HEK293 (cell line): ENCODE measurements around the gene STAT5B.

Experiments used
- CTCF ChIA-PET: fragments of 350-600 bp; formaldehyde crosslinking; extraction: SDS; loops from one replicate; lab custom pipeline; 2021; ENCODE audit warnings: antibody characterized with exemption; lab: Yijun Ruan, JAX
- POLR2A ChIA-PET: fragments of 300-600 bp; formaldehyde crosslinking; extraction: SDS; loops from one replicate; lab custom pipeline; 2020; ENCODE audit warnings: antibody characterized with exemption, inconsistent platforms; lab: Yijun Ruan, JAX
- H3K27ac ChIP-seq: fragments of 200-500 bp; sonication (Bioruptor generic); 2 replicates; pipeline ENCODE4 v1.5.1; 2014; ENCODE audit warnings: low read depth, low read length, control low read depth, inconsistent platforms; ENCODE audit errors: extremely low read depth
- H3K36me3 ChIP-seq, 2 experiments: fragments of 200-500 bp in 1 of 2; sonication (Bioruptor generic) in 1 of 2; 1 replicate in 1 of 2; 2 replicates in 1 of 2; pipeline ENCODE4 v1.5.1; 2014 to 2017; ENCODE audit warnings: inconsistent platforms in 2 of 2, low read length in 2 of 2; ENCODE audit not compliant: control insufficient read depth in 2 of 2, insufficient read depth in 1 of 2
- H3K4me1 ChIP-seq: fragments of 200-500 bp; sonication (Bioruptor generic); 2 replicates; pipeline ENCODE4 v1.5.1; 2014; ENCODE audit warnings: mild to moderate bottlenecking, low read length, inconsistent platforms; ENCODE audit not compliant: control insufficient read depth, insufficient read depth
- H3K4me3 ChIP-seq: 2 replicates; pipeline ENCODE4 v1.5.1; 2011; ENCODE audit warnings: low read depth, mild to moderate bottlenecking, control low read depth, low read length, moderate library complexity
- H3K9me3 ChIP-seq: fragments of 200-500 bp; sonication (Bioruptor generic); 2 replicates; pipeline ENCODE4 v1.5.1; 2014; ENCODE audit warnings: low read depth, low read length, inconsistent platforms; ENCODE audit not compliant: control insufficient read depth, insufficient read depth
- KLF8 ChIP-seq: fragments of 450-650 bp; formaldehyde crosslinking; IDR thresholded peaks from 2 replicates; pipeline ENCODE4 v1.5.1; 2016; ENCODE audit warnings: missing biosample characterization, missing genetic modification characterization
- OSR2 ChIP-seq: fragments of 450-650 bp; formaldehyde crosslinking; IDR thresholded peaks from 2 replicates; pipeline ENCODE4 v1.5.1; 2016; ENCODE audit warnings: missing biosample characterization, missing genetic modification characterization
- SP2 ChIP-seq: fragments of 450-650 bp; formaldehyde crosslinking; IDR thresholded peaks from 2 replicates; pipeline ENCODE4 v1.5.1; 2016; ENCODE audit warnings: missing biosample characterization, missing genetic modification characterization
- ZBTB7A ChIP-seq: fragments of 450-650 bp; formaldehyde crosslinking; IDR thresholded peaks from 2 replicates; pipeline ENCODE4 v1.5.1; 2016; ENCODE audit warnings: low read depth, missing biosample characterization, missing genetic modification characterization
- ZNF2 ChIP-seq: fragments of 450-650 bp; formaldehyde crosslinking; IDR thresholded peaks from 2 replicates; pipeline ENCODE4 v1.5.1; 2016; ENCODE audit warnings: missing biosample characterization, missing genetic modification characterization
- ZNF404 ChIP-seq: fragments of 450-650 bp; formaldehyde crosslinking; IDR thresholded peaks from 2 replicates; pipeline ENCODE4 v1.5.1; 2017; ENCODE audit warnings: missing biosample characterization, missing genetic modification characterization
- ZNF658 ChIP-seq: fragments of 450-650 bp; formaldehyde crosslinking; IDR thresholded peaks from 2 replicates; pipeline ENCODE4; 2016; ENCODE audit warnings: missing biosample characterization, missing genetic modification characterization
- ZNF664 ChIP-seq: fragments of 450-650 bp; formaldehyde crosslinking; IDR thresholded peaks from 2 replicates; pipeline ENCODE4 v1.5.1; 2016; ENCODE audit warnings: missing biosample characterization, missing genetic modification characterization
- ZNF701 ChIP-seq: fragments of 450-650 bp; formaldehyde crosslinking; IDR thresholded peaks from 2 replicates; pipeline ENCODE4 v1.5.1; 2016; ENCODE audit warnings: missing biosample characterization, missing genetic modification characterization
- ZNF792 ChIP-seq: fragments of 450-650 bp; formaldehyde crosslinking; IDR thresholded peaks from 2 replicates; pipeline ENCODE4 v1.5.1; 2016; ENCODE audit warnings: missing biosample characterization, missing genetic modification characterization
- TF ChIP-seq, protein P1 (sequence below): fragments of 450-650 bp; formaldehyde crosslinking; IDR thresholded peaks from 2 replicates; pipeline ENCODE4 v1.5.1; 2016; ENCODE audit warnings: missing biosample characterization, missing genetic modification characterization
- TF ChIP-seq, protein P2 (sequence below): fragments of 450-650 bp; formaldehyde crosslinking; IDR thresholded peaks from 2 replicates; pipeline ENCODE4 v1.5.1; 2016; ENCODE audit warnings: missing biosample characterization, missing genetic modification characterization
- TF ChIP-seq, protein P3 (sequence below): fragments of 450-650 bp; formaldehyde crosslinking; IDR thresholded peaks from 2 replicates; pipeline ENCODE4 v1.5.1; 2016; ENCODE audit warnings: missing biosample characterization, missing genetic modification characterization, borderline replicate concordance

The STAT5B gene

DNA sequence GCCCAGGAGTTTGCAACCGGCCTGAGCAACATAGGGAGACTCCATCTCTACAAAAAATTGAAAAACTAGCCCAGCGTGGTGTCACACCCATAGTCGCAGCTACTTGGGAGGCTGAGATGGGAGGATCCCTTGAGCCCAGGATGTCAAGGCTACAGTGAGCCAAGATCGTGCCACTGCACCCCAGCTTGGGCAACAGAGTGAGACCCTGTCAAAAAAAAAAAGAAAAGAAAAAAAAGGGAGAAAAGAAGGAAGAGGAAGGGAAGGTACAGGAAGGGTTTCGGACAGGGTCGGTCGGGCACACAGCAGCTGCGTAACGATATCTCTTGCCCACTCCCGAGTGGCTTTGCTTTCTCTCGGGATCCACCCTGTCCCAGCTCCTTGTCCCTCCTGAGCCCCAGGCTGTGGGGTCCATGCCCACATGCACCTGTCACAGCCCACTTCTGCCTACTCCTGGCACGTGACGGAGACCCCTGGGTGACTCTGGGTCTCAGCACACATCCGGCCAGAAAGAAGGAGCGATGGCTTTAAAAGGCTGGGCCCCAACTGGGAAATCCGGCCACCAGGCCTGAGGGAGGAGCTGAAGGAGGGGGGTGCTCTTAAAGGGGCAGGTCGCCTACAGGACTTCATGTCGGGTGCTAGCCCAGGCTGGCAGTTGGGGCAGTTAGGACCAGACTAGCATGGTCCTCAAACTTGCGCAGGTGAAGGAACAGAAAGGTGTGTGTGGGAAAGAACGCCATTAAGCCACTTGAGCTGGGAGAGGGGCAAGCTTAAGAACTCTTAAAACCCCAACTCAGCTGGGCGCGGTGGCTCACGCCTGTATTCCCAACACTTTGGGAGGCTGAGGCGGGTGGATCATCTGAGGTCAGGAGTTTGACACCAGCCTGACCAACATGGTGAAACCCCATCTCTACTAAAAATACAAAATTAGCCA lies 82.0 kb downstream of the STAT5B start, which contains the start of gene GHDC (continued):
- TF ChIP-seq ZNF792 (tag by site-specific recombination) (no peak), SP2 (tag by site-specific recombination) (peak; percentile 37), KLF8 (tag by site-specific recombination) (peak; percentile 23; the same call in 1 of the 2 replicates), ZBTB7A (tag by site-specific recombination) (0 out of 2 replicates have a peak, but pooled peaks have one; percentile 62)
- TF ChIP-seq, protein P1, sequence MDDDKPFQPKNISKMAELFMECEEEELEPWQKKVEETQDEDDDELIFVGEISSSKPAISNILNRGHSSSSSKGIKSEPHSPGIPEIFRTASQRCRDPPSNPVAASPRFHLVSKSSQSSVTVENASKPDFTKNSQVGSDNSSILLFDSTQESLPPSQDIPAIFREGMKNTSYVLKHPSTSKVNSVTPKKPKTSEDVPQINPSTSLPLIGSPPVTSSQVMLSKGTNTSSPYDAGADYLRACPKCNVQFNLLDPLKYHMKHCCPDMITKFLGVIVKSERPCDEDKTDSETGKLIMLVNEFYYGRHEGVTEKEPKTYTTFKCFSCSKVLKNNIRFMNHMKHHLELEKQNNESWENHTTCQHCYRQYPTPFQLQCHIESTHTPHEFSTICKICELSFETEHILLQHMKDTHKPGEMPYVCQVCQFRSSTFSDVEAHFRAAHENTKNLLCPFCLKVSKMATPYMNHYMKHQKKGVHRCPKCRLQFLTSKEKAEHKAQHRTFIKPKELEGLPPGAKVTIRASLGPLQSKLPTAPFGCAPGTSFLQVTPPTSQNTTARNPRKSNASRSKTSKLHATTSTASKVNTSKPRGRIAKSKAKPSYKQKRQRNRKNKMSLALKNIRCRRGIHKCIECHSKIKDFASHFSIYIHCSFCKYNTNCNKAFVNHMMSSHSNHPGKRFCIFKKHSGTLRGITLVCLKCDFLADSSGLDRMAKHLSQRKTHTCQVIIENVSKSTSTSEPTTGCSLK, result no peak

DNA sequence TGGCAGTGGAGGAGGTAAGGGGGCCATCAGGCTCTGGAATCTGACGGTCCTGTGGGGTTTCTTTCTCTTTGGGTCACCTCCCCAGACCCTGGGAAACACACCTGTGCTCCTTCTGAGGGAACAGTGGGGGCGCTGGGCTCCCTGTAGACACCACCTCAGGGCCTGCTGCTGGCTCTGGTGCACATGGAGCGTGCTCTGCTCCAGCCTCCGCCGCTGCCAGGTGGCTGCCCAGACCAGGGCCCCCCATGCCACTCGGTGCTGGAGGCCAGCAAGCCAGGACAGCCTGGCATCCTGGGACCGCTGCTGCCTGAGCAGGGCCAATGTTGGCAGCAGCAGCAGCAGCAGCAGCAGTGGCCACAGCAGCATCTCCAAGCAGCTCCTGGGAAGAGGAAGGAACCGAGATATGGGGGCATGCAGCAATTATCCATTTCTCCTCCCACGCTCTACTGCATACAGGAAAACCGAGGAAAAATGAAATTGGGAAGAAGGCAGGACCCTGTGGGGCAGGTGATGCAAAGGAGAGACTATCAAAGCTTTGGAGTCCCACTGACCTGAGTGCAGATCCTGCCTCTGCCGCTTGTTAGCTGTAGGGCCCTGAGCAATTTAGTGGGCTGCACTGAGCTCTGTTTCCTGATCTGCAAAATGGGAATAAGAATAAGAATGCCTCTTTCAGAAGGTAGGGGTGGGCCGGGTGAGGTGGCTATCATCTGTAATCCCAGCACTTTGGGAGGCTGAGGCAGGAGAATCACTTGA lies 82.8 kb downstream of the STAT5B start:
- Histone ChIP-seq H3K4me3 (peak overlapping the region; percentile 77; the same call in 1 of the 2 replicates), H3K4me1 (peaks cover 3% of the 10 kb centered on the region; the same call in 1 of the 2 replicates), H3K9me3 (no peaks in the 10 kb centered on the region), H3K27ac (no peak overlapping the region), H3K36me3 (no peaks in the 10 kb centered on the region)
- TF ChIP-seq OSR2 (tag by site-specific recombination) (no peak), ZNF664 (tag by site-specific recombination) (no peak), ZNF701 (tag by site-specific recombination) (no peak), ZNF404 (tag by site-specific recombination) (no peak), ZNF2 (tag by site-specific recombination) (no peak), ZNF658 (no peak)
- TF ChIP-seq, protein P2, sequence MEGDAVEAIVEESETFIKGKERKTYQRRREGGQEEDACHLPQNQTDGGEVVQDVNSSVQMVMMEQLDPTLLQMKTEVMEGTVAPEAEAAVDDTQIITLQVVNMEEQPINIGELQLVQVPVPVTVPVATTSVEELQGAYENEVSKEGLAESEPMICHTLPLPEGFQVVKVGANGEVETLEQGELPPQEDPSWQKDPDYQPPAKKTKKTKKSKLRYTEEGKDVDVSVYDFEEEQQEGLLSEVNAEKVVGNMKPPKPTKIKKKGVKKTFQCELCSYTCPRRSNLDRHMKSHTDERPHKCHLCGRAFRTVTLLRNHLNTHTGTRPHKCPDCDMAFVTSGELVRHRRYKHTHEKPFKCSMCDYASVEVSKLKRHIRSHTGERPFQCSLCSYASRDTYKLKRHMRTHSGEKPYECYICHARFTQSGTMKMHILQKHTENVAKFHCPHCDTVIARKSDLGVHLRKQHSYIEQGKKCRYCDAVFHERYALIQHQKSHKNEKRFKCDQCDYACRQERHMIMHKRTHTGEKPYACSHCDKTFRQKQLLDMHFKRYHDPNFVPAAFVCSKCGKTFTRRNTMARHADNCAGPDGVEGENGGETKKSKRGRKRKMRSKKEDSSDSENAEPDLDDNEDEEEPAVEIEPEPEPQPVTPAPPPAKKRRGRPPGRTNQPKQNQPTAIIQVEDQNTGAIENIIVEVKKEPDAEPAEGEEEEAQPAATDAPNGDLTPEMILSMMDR, result no peak
- TF ChIP-seq, protein P3, sequence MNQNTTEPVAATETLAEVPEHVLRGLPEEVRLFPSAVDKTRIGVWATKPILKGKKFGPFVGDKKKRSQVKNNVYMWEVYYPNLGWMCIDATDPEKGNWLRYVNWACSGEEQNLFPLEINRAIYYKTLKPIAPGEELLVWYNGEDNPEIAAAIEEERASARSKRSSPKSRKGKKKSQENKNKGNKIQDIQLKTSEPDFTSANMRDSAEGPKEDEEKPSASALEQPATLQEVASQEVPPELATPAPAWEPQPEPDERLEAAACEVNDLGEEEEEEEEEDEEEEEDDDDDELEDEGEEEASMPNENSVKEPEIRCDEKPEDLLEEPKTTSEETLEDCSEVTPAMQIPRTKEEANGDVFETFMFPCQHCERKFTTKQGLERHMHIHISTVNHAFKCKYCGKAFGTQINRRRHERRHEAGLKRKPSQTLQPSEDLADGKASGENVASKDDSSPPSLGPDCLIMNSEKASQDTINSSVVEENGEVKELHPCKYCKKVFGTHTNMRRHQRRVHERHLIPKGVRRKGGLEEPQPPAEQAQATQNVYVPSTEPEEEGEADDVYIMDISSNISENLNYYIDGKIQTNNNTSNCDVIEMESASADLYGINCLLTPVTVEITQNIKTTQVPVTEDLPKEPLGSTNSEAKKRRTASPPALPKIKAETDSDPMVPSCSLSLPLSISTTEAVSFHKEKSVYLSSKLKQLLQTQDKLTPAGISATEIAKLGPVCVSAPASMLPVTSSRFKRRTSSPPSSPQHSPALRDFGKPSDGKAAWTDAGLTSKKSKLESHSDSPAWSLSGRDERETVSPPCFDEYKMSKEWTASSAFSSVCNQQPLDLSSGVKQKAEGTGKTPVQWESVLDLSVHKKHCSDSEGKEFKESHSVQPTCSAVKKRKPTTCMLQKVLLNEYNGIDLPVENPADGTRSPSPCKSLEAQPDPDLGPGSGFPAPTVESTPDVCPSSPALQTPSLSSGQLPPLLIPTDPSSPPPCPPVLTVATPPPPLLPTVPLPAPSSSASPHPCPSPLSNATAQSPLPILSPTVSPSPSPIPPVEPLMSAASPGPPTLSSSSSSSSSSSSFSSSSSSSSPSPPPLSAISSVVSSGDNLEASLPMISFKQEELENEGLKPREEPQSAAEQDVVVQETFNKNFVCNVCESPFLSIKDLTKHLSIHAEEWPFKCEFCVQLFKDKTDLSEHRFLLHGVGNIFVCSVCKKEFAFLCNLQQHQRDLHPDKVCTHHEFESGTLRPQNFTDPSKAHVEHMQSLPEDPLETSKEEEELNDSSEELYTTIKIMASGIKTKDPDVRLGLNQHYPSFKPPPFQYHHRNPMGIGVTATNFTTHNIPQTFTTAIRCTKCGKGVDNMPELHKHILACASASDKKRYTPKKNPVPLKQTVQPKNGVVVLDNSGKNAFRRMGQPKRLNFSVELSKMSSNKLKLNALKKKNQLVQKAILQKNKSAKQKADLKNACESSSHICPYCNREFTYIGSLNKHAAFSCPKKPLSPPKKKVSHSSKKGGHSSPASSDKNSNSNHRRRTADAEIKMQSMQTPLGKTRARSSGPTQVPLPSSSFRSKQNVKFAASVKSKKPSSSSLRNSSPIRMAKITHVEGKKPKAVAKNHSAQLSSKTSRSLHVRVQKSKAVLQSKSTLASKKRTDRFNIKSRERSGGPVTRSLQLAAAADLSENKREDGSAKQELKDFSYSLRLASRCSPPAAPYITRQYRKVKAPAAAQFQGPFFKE, result no peak
- ChIA-PET POLR2A (interaction anchor here (0.6 to 1.5 kb wide), 5 partner anchors 11 to 230 kb away, joined by 3 to 6 read pairs (median 4); partner anchors contain the start of gene CAVIN1), CTCF (interaction anchor here (0.6 to 2.6 kb wide), 6 partner anchors 9 to 455 kb away, joined by 3 to 17 read pairs (median 4); partner anchors contain the start of gene HCRT)
